HepG2 (cell line): ENCODE data around the gene HDAC5. TPM values are rescaled to one million over a fixed set of nuclear protein-coding genes. Genes with fewer than 3 reads are reported as not detected.

ENCODE experiments used
- CHD4 ChIP-seq: fragments of 200-600 bp; sonication (generic); IDR thresholded peaks from 2 replicates; pipeline ENCODE4 v1.7.0; 2017; ENCODE audit warnings: mild to moderate bottlenecking, low read length, borderline replicate concordance
- ETV6 ChIP-seq: sonication (generic); formaldehyde crosslinking; conservative IDR thresholded peaks from 2 replicates; pipeline ENCODE4 v1.4.0; 2020; ENCODE audit warnings: missing genetic modification reagents
- HDAC6 ChIP-seq: fragments of 200-600 bp; sonication (generic); IDR thresholded peaks from 2 replicates; pipeline ENCODE4 v1.7.0; 2017; ENCODE audit warnings: mild to moderate bottlenecking, antibody characterized with exemption, low read length, low read depth
- SNAPC4 ChIP-seq: sonication (generic); formaldehyde crosslinking; IDR thresholded peaks from 2 replicates; pipeline ENCODE4 v1.4.0; 2020; ENCODE audit warnings: mild to moderate bottlenecking, missing genetic modification reagents
- ZNF142 ChIP-seq: sonication (generic); formaldehyde crosslinking; IDR thresholded peaks from 2 replicates; pipeline ENCODE4 v1.4.0; 2020; ENCODE audit warnings: missing genetic modification reagents
- ZNF235 ChIP-seq: sonication (generic); formaldehyde crosslinking; IDR thresholded peaks from 2 replicates; pipeline ENCODE4 v1.8.1; 2023; ENCODE audit warnings: mild to moderate bottlenecking, missing genetic modification reagents, borderline replicate concordance
- ZNF687 ChIP-seq: sonication (generic); formaldehyde crosslinking; IDR thresholded peaks from 2 replicates; pipeline ENCODE4 v1.5.1; 2020; ENCODE audit warnings: mild to moderate bottlenecking, missing genetic modification reagents, moderate library complexity
- ZSCAN30 ChIP-seq: sonication (generic); formaldehyde crosslinking; IDR thresholded peaks from 2 replicates; pipeline ENCODE4 v1.5.0; 2020; ENCODE audit warnings: mild to moderate bottlenecking, missing genetic modification reagents
- polyA plus RNA-seq, 8 experiments: library from polyadenylated mRNA; depleted of rRNA in 3 of 8; stranded (reverse) in 7 of 8; unstranded in 1 of 8; fragments of >200 nt; fragmentation: Illumina TruSeq in 4 of 8; extraction: Trizol in 4 of 8; gene quantifications; 2 replicates each; pipeline versions ENCODE4 v1.2.1 to v1.2.3, GENCODE V29; 2011 to 2016; ENCODE audit warnings: low read depth in 4 of 8, missing spikeins in 1 of 8, mixed read lengths in 1 of 8; ENCODE audit not compliant: insufficient read depth in 1 of 8
- total RNA-seq, 5 experiments: library from RNA; depleted of rRNA; stranded (reverse); fragments of >200 nt; fragmentation: Illumina TruSeq; extraction: Trizol; gene quantifications; 2 replicates each; pipeline ENCODE4 v1.2.3, GENCODE V29; 2016; ENCODE audit warnings: low read depth in 1 of 5
- TF ChIP-seq, protein P1 (sequence below): sonication (generic); formaldehyde crosslinking; IDR thresholded peaks from 2 replicates; pipeline ENCODE4 v1.4.0; 2020; ENCODE audit warnings: mild to moderate bottlenecking, missing genetic modification reagents

Gene HDAC5
- total and polyA plus RNA-seq, 2 of the 13 experiments (the other 11 are each of a cell fraction or from before 2014, with no cell fraction given) = 46.4 to 85.4 TPM

DNA sequence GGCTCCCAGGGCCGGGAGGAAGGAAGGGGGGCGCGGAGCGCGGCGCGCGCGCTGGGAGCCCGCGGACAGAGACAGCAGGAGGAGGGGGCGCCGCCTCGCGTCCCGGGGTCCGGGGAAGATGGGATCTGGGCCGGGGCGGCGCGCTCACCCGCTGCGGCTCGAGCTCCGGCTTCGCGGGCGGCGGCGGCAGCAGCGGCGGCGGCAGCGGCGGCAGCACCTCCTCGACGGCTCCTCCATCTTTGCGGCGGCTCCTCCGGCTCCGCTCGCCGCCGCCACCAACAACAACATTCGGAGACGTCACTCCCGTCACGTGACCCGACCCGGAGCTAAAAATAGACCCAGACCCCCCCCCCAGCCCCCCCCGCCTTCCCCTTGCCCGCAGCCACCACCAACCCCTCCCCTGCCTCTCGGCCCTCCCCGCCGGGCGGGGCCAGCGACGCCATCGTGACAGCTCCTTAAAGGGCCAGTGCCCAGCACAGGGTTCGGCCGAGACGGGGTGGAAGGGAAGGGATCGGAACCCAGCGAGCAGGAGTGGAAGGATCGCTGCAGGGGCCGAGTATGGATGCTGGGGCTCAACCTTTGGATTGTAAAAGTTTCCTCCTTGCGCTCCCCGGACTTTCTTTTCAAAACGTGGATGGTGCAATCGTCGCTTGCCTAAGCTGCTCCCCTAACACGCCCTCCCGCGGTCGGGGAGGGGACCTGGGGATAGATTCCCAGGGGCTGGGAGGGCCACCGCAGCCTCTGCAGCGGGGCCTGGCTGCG, at the start of gene HDAC5 (continued):
- TF ChIP-seq ZNF687 (CRISPR knock-in tag) (peak; percentile 81), ETV6 (CRISPR knock-in tag) (no peak), CHD4 (peak; percentile 63; the same call in 1 of the 2 replicates), ZNF142 (CRISPR knock-in tag) (no peak; the same call in 1 of the 2 replicates), SNAPC4 (CRISPR knock-in tag) (no peak), HDAC6 (no peak), ZNF235 (CRISPR knock-in tag) (peak; percentile 89; the same call in 1 of the 2 replicates), ZSCAN30 (CRISPR knock-in tag) (no peak)
- TF ChIP-seq, protein P1, sequence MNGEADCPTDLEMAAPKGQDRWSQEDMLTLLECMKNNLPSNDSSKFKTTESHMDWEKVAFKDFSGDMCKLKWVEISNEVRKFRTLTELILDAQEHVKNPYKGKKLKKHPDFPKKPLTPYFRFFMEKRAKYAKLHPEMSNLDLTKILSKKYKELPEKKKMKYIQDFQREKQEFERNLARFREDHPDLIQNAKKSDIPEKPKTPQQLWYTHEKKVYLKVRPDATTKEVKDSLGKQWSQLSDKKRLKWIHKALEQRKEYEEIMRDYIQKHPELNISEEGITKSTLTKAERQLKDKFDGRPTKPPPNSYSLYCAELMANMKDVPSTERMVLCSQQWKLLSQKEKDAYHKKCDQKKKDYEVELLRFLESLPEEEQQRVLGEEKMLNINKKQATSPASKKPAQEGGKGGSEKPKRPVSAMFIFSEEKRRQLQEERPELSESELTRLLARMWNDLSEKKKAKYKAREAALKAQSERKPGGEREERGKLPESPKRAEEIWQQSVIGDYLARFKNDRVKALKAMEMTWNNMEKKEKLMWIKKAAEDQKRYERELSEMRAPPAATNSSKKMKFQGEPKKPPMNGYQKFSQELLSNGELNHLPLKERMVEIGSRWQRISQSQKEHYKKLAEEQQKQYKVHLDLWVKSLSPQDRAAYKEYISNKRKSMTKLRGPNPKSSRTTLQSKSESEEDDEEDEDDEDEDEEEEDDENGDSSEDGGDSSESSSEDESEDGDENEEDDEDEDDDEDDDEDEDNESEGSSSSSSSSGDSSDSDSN (CRISPR knock-in tag) = peak; percentile 87
